NT2/D1 (cell line): ENCODE results near the gene BICRA.
"Not testable (repeated sequence)": the region's sequence is repeated elsewhere in the genome, so short reads cannot be mapped to it uniquely, and the experiment has no call there.

ENCODE experiments used
- DNase-seq: peaks from one replicate; pipeline ENCODE4 v3.0.0-alpha.2; 2011; ENCODE audit warnings: low read depth, low spot score
- H3K27me3 ChIP-seq: 2 replicates; pipeline ENCODE4 v1.6.0; 2011; ENCODE audit warnings: mild to moderate bottlenecking; ENCODE audit not compliant: insufficient read length, insufficient read depth
- H3K36me3 ChIP-seq: 2 replicates; pipeline ENCODE4 v1.6.1; 2011; ENCODE audit warnings: mild to moderate bottlenecking, low read length, mixed read lengths; ENCODE audit not compliant: insufficient read depth, insufficient read length
- H3K4me1 ChIP-seq: 2 replicates; pipeline ENCODE4 v1.5.1; 2011; ENCODE audit not compliant: insufficient read depth, insufficient read length
- H3K4me3 ChIP-seq: 2 replicates; pipeline ENCODE4 v1.5.1; 2011; ENCODE audit warnings: low read depth; ENCODE audit not compliant: insufficient read length
- H3K9ac ChIP-seq: 2 replicates; pipeline ENCODE4 v1.6.0; 2011; ENCODE audit warnings: low read depth; ENCODE audit not compliant: insufficient read length
- H3K9me3 ChIP-seq: 2 replicates; pipeline ENCODE4 v1.5.1; 2011; ENCODE audit warnings: mild to moderate bottlenecking, low read length; ENCODE audit not compliant: insufficient read depth
- SUZ12 ChIP-seq: IDR thresholded peaks from 2 replicates; pipeline ENCODE4 v1.6.1; 2011; ENCODE audit not compliant: insufficient read length, insufficient read depth; ENCODE audit errors: extremely low read depth
- YY1 ChIP-seq: IDR thresholded peaks from 2 replicates; pipeline ENCODE4 v1.6.1; 2011; ENCODE audit not compliant: insufficient read length, insufficient read depth
- ZNF274 ChIP-seq: IDR thresholded peaks from 2 replicates; pipeline ENCODE4 v1.6.1; 2011; ENCODE audit warnings: mild to moderate bottlenecking, low read depth, low read length

BICRA gene

DNA sequence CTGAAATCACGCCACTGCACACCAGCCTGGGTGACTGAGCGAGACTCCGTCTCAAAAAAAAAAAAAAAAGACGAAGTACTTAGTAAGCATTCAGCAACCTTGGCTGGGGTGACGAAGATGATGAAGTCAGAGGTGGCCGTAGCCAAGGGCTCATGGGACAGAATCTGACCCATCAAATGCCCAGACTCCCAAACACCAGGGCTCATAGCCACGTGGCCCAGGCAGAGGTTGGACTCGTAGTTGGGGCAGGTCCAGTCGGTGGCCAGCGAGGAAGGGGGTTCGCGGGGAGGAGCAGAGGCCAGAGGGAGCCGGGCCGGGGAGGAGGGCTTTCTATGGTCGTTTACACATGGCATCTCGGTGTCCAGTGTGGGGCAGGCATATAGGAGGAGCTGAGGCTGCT is 52.2 kb downstream of the BICRA start:
- no peak for DNase-seq
- TF ChIP-seq ZNF274 (no peak), YY1 (no peak), SUZ12 (no peak)
- H3K4me1 ChIP-seq: no peaks in the 10 kb centered on the region
- no peaks in the 10 kb centered on the region for H3K27me3 ChIP-seq
- no peaks in the 10 kb centered on the region for H3K9me3 ChIP-seq
- H3K9ac ChIP-seq: no peak overlapping the region
- no peak overlapping the region for H3K4me3 ChIP-seq
- peaks cover 9% of the 10 kb centered on the region for H3K36me3 ChIP-seq

DNA sequence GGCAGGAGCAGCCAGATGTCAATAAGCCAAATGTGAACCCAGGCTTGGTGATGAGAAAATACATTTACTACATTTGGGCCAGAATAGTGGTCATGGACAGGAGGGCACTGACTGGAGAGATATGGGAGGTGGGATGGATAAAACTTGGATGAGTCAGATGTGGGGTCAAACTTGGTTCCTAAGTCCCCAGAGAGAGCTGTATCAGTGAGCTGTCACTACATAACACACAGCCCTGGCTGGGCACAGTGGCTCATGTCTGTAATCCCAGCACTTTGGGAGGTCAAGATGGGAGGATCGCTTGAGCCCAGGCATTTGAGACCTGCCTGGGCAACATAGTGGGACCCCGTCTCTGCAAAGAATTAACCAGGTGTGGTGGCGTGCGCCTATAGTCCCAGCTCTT is 52.7 kb downstream of the BICRA start:
- Histone ChIP-seq H3K9ac (no peak overlapping the region), H3K4me1 (no peaks in the 10 kb centered on the region), H3K9me3 (no peaks in the 10 kb centered on the region), H3K27me3 (no peaks in the 10 kb centered on the region), H3K36me3 (peaks cover 9% of the 10 kb centered on the region), H3K4me3 (no peak overlapping the region)
- no peak for TF ChIP-seq SUZ12
- DNase-seq: no peak

DNA sequence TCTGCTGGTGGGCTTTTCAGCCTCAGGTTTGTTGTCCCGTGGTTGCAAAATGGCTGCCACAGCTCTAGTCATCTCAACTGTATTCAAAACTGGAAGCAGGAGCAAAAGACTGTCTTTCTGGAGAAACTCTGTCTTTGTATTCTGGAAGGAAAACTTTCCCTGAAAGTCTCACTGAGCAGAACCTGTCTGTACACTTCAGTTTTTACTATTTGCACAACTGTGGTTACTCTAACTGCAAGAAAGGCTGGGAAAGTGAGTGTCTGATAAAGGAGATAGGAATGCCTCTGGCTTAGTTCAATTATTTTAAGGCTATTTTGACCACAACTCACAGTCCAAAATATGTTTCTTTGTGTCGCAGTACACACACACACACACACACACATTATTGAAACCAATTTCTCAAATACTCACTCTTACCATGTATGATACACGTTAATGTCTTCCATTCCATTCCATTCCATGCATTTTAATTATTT is 54.5 kb downstream of the BICRA start:
- H3K4me3 ChIP-seq: no peak overlapping the region
- peaks cover 9% of the 10 kb centered on the region for H3K36me3 ChIP-seq
- no peaks in the 10 kb centered on the region for H3K4me1 ChIP-seq
- H3K9ac ChIP-seq: no peak overlapping the region
- TF ChIP-seq ZNF274 (no peak), SUZ12 (no peak), YY1 (no peak)
- no peaks in the 10 kb centered on the region for H3K27me3 ChIP-seq
- no peaks in the 10 kb centered on the region for H3K9me3 ChIP-seq
- no peak for DNase-seq

DNA sequence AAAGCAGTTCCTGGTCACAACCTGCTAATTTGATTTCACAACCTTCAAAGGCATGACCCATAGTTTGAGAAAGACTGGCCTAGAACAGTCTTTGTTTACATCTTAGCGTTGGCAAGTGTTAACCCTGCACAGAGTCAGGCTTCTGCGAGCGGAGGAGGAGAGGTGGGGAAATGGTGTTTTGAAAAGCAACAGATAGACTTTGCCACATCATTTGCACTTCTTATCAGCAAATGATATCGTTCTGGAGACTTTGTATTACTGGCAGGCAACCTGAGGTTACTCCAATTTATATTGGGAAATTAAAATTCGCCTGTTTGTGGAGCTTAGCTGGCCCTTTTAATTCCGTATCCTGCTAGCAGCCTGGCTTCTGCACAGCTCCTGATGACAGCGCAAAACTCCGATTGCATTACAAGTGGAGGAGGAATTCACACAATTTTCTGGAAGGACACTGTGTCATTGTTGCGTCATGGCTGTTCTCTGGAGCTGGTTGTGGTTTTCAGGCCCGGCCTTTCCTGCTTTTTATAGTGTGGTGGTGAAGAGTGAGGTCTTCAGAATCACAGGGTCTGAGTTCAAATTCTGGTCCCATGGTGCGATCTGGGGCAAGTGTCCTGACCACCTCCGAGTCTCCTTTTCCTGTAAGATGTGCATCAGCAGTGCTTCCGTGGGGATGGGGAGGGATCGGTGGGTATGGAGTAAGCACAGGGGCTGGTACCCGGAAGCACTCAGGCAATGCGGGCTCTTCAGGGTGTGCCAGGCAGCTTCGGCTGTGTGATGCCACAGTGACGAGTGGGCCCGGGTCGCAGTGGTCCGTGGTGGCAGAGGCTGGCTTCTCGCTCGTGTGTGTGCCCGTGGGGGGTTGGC is 55.2 kb downstream of the BICRA start:
- Histone ChIP-seq H3K9ac (no peak overlapping the region), H3K4me3 (no peak overlapping the region), H3K4me1 (no peaks in the 10 kb centered on the region), H3K9me3 (no peaks in the 10 kb centered on the region), H3K36me3 (peaks cover 9% of the 10 kb centered on the region), H3K27me3 (no peaks in the 10 kb centered on the region)
- DNase-seq: no peak
- TF ChIP-seq ZNF274 (no peak), YY1 (no peak), SUZ12 (no peak)

DNA sequence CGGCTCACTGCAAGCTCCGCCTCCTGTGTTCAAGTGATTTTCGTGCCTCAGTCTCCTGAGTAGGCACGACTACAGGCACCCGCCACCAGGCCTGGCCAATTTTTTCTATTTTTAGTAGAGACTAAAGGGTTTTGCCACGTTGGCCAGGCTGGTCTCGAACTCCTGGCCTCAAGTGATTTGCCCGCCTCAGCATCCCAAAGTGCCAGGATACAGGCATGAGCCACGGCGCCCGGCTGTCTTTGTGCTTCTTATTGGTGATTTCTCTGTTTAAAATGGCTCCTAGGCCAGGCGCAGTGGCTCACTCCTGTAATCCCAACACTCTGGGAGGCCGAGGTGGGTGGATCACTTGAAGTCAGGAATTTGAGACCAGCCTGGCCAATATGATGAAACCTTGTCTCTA is 59.6 kb downstream of the BICRA start:
- H3K36me3 ChIP-seq: peaks cover 21% of the 10 kb centered on the region
- H3K4me1 ChIP-seq, H3K4me3 ChIP-seq, H3K27me3 ChIP-seq, H3K9me3 ChIP-seq, DNase-seq, H3K9ac ChIP-seq: not testable (repeated sequence)

DNA sequence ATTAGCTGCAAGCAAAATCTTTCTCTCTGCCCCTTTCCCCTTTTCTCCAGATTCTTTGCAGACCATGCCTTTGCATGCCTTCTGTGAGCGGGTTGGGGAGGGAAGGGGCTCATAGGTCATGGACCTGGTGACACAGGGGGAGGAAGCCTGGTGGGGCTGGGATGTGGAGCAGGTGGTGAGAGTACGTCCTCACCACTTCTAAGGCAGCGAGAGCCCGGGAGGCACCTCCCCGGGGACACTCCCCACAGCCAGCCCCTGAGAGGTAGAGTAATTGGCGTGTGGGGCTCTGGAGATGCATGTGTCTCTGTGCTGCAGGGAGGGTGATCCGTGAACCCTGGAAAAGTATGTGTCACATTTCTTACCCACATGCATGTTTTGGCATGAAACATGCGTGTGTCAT is 61.8 kb downstream of the BICRA start:
- no peak for TF ChIP-seq SUZ12
- TF ChIP-seq YY1: no peak
- no peak for TF ChIP-seq ZNF274
- H3K27me3 ChIP-seq: no peaks in the 10 kb centered on the region
- DNase-seq: no peak

DNA sequence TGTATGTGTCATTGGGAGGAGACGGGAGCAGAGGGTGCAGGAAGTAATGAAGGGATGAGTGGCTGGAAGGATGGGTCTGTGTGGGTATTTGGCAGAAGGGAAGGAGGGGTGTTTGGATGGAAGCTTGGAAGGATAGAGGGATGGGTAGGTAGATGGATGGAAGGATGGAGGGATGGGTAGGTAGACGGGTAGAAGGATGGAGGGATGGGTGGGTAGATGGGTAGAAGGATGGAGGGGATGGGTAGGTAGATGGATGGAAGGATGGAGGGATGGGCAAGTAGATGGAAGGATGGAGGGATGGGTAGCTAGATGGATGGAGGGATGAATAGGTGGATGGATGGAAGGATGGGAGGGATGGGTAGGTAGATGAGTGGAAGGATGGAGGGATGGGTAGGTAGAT is 62.6 kb downstream of the BICRA start:
- DNase-seq: no peak
- Histone ChIP-seq H3K4me3 (no peak overlapping the region), H3K4me1 (no peaks in the 10 kb centered on the region), H3K9me3 (no peaks in the 10 kb centered on the region), H3K36me3 (peaks cover 39% of the 10 kb centered on the region), H3K27me3 (no peaks in the 10 kb centered on the region), H3K9ac (no peak overlapping the region)
- TF ChIP-seq YY1: no peak
- TF ChIP-seq ZNF274: no peak
- no peak for TF ChIP-seq SUZ12

More for the DNA sequence above, 61.8 kb downstream of the BICRA start:
- Histone ChIP-seq H3K36me3 (peaks cover 34% of the 10 kb centered on the region), H3K9ac (no peak overlapping the region), H3K9me3 (no peaks in the 10 kb centered on the region), H3K4me3 (no peak overlapping the region), H3K4me1 (no peaks in the 10 kb centered on the region)

DNA sequence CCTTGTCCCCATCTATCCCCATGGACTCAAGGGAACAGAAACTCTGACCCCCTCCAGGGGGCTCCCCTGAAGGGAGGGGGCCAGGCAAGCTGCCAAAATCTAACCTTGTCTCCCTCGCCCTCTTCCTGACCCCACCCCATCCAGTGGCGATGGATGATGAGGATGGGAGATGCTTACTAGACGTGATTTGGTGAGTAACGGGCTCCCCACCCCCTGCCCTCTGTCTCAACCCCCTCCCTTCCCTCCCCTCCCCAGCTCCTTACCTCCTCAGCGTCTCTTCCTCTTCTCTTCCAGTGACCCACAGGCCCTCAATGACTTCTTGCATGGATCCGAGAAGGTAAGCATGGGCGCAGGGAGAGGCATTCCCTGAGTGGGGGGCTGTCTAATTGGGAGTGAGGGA is 64.5 kb downstream of the BICRA start:
- no peak for DNase-seq
- Histone ChIP-seq H3K9ac (no peak overlapping the region), H3K27me3 (no peaks in the 10 kb centered on the region), H3K9me3 (no peaks in the 10 kb centered on the region), H3K36me3 (peaks cover 50% of the 10 kb centered on the region), H3K4me3 (no peak overlapping the region), H3K4me1 (no peaks in the 10 kb centered on the region)
- TF ChIP-seq SUZ12 (no peak), YY1 (no peak), ZNF274 (no peak)
